Smooth muscle cell (in vitro differentiated cells): ENCODE data around the gene DENND5B. TPM values are rescaled to one million over a fixed set of nuclear protein-coding genes. Genes with fewer than 3 reads are reported as not detected.

ENCODE experiments used
- DNase-seq: peaks from one replicate; lab custom pipeline; 2025; ENCODE audit not compliant: unreplicated experiment; lab: John Stamatoyannopoulos, UW
- H2AFZ ChIP-seq: fragments of 200-600 bp; sonication (generic); 2 replicates; pipeline ENCODE4 v1.6.0; 2016; ENCODE audit warnings: antibody characterized with exemption, low read depth, mild to moderate bottlenecking
- H3F3A ChIP-seq: fragments of 200-600 bp; sonication (generic); 2 replicates; pipeline ENCODE4 v1.6.0; 2017; ENCODE audit warnings: antibody characterized with exemption, low read depth
- H3K27ac ChIP-seq: fragments of 200-600 bp; sonication (generic); 2 replicates; pipeline ENCODE4 v1.5.1; 2016; ENCODE audit warnings: low read depth, mild to moderate bottlenecking
- H3K27me3 ChIP-seq: fragments of 200-600 bp; sonication (generic); 2 replicates; pipeline ENCODE4 v1.6.1; 2016; ENCODE audit warnings: low read depth, mild to moderate bottlenecking
- H3K36me3 ChIP-seq: fragments of 200-600 bp; sonication (generic); 2 replicates; pipeline ENCODE4 v1.5.1; 2016; ENCODE audit warnings: low read depth
- H3K4me1 ChIP-seq: fragments of 200-600 bp; sonication (generic); 2 replicates; pipeline ENCODE4 v1.5.1; 2016; ENCODE audit warnings: low read depth
- H3K4me2 ChIP-seq: fragments of 200-600 bp; sonication (generic); 2 replicates; pipeline ENCODE4 v1.6.0; 2016; ENCODE audit warnings: mild to moderate bottlenecking
- H3K4me3 ChIP-seq: fragments of 200-600 bp; sonication (generic); 2 replicates; pipeline ENCODE4 v1.5.1; 2016; ENCODE audit warnings: mild to moderate bottlenecking
- H3K79me2 ChIP-seq: fragments of 200-600 bp; sonication (generic); 2 replicates; pipeline ENCODE4 v1.6.0; 2016; ENCODE audit warnings: low read depth, mild to moderate bottlenecking
- H3K9ac ChIP-seq: fragments of 200-600 bp; sonication (generic); 2 replicates; pipeline ENCODE4 v1.6.0; 2016; ENCODE audit warnings: low read depth
- H3K9me3 ChIP-seq: fragments of 200-600 bp; sonication (generic); replicated peaks from 2 replicates; pipeline ENCODE4 v1.5.1; 2016; ENCODE audit warnings: low read depth
- H4K20me1 ChIP-seq: fragments of 200-600 bp; sonication (generic); 2 replicates; pipeline ENCODE4 v1.6.0; 2016; ENCODE audit warnings: low read depth
- CTCF ChIP-seq: fragments of 200-600 bp; sonication (generic); IDR thresholded peaks from 2 replicates; pipeline ENCODE4 v1.5.1; 2017; ENCODE audit warnings: borderline replicate concordance, mild to moderate bottlenecking, antibody characterized with exemption; ENCODE audit not compliant: insufficient read depth, poor library complexity, severe bottlenecking
- WGBS: methylation state at CpG from one replicate; pipeline ENCODE4 v1.1.7; 2016; ENCODE audit warnings: low lambda C conversion rate; 5-methylcytosine and 5-hydroxymethylcytosine counted together
- polyA plus RNA-seq: library from polyadenylated mRNA; unstranded; fragments of >200 nt; fragmentation: Nextera tagmentation; extraction: Ambion mirVana; gene quantifications from 2 replicates; pipeline ENCODE4 v1.2.1, GENCODE V29; 2016
- total RNA-seq: library from RNA; depleted of rRNA; stranded (reverse); fragments of >200 nt; gene quantifications from 2 replicates; pipeline ENCODE4 v1.2.3, GENCODE V29; 2014

Gene DENND5B
- total and polyA plus RNA-seq, 2 experiments from 2014 or later = 12.3 to 12.7 TPM

- Histone ChIP-seq H3K4me3 (no peak overlapping the region), H4K20me1 (no peaks in the 10 kb centered on the region), H3K9me3 (no peaks in the 10 kb centered on the region), H3F3A (peaks cover 11% of the 10 kb centered on the region), H3K36me3 (no peaks in the 10 kb centered on the region), H3K27me3 (no peaks in the 10 kb centered on the region), H3K9ac (peak overlapping the region; percentile 63), H3K4me1 (peaks cover 31% of the 10 kb centered on the region), H2AFZ (peak overlapping the region; percentile 26), H3K27ac (peak overlapping the region; percentile 93), H3K79me2 (peaks cover 15% of the 10 kb centered on the region), H3K4me2 (peak overlapping the region; percentile 47)
- no peak for TF ChIP-seq CTCF
- 17% methylated on average over 4 of the region's 4 CpGs for WGBS
- DNase-seq = no peak
Measured at GRCh38 chr12:31518680-31519227, 72.2 kb downstream of the DENND5B start.

- peak overlapping the region; percentile 93 for H3K27ac ChIP-seq
- no peaks in the 10 kb centered on the region for H3K36me3 ChIP-seq
- no peak overlapping the region for H3K4me3 ChIP-seq
- H4K20me1 ChIP-seq = no peaks in the 10 kb centered on the region
- no peaks in the 10 kb centered on the region for H3K27me3 ChIP-seq
- no peaks in the 10 kb centered on the region for H3K9me3 ChIP-seq
- H3K79me2 ChIP-seq = peaks cover 15% of the 10 kb centered on the region
- no peak for DNase-seq
- TF ChIP-seq CTCF = no peak
- peaks cover 31% of the 10 kb centered on the region for H3K4me1 ChIP-seq
- H3K4me2 ChIP-seq = peak overlapping the region; percentile 47
- H2AFZ ChIP-seq = no peak overlapping the region
- peaks cover 11% of the 10 kb centered on the region for H3F3A ChIP-seq
- WGBS = 56% methylated on average over 1 of the region's 1 CpG
- peak overlapping the region; percentile 63 for H3K9ac ChIP-seq
Measured at GRCh38 chr12:31517994-31518393, 72.9 kb downstream of the DENND5B start.

- Histone ChIP-seq H2AFZ (no peak overlapping the region), H3K27ac (no peak overlapping the region), H3F3A (peaks cover 11% of the 10 kb centered on the region), H4K20me1 (no peaks in the 10 kb centered on the region), H3K4me2 (no peak overlapping the region), H3K27me3 (no peaks in the 10 kb centered on the region), H3K9me3 (no peaks in the 10 kb centered on the region), H3K36me3 (no peaks in the 10 kb centered on the region), H3K4me1 (peaks cover 28% of the 10 kb centered on the region), H3K4me3 (no peak overlapping the region), H3K9ac (no peak overlapping the region), H3K79me2 (peaks cover 15% of the 10 kb centered on the region)
- 90% methylated on average over 2 of the region's 2 CpGs for WGBS
- DNase-seq = no peak
- TF ChIP-seq CTCF = no peak
Measured at GRCh38 chr12:31516702-31517101, 74.2 kb downstream of the DENND5B start.

GRCh38 chr12:31514912-31515311, 76.0 kb downstream of the DENND5B start:
- no peak overlapping the region for H3K27ac ChIP-seq
- H3K9ac ChIP-seq = no peak overlapping the region
- no peak for TF ChIP-seq CTCF
- H3K27me3 ChIP-seq = no peaks in the 10 kb centered on the region
- H3K4me2 ChIP-seq = no peak overlapping the region
- no peaks in the 10 kb centered on the region for H3K9me3 ChIP-seq
- WGBS = 96% methylated on average over 4 of the region's 4 CpGs
- no peaks in the 10 kb centered on the region for H4K20me1 ChIP-seq
- H3K36me3 ChIP-seq = no peaks in the 10 kb centered on the region
- H3F3A ChIP-seq = peaks cover 8% of the 10 kb centered on the region
- H2AFZ ChIP-seq = no peak overlapping the region
- H3K4me1 ChIP-seq = peaks cover 28% of the 10 kb centered on the region
- no peak overlapping the region for H3K4me3 ChIP-seq
- DNase-seq = no peak
- H3K79me2 ChIP-seq = peaks cover 15% of the 10 kb centered on the region
